NCI-H82 treated with DMSO at 0.1 percent for 48 hours (cell line): ENCODE results near the gene PPRC1.
A peak's percentile ranks its signal among the peaks of the same experiment; 100 is the strongest.

ENCODE experiments used
- DNase-seq: peaks from one replicate; lab custom pipeline; 2025; ENCODE audit not compliant: unreplicated experiment; lab: John Stamatoyannopoulos, UW

PPRC1 gene

GRCh38 chr10:102146971-102147428 lies 14.2 kb downstream of the PPRC1 start:
- DNase-seq, result no peak

GRCh38 chr10:102147561-102147960 lies 14.7 kb downstream of the PPRC1 start:
- DNase-seq, result no peak

- DNase-seq, result no peak
These were observed 15.4 kb downstream of the PPRC1 start for GRCh38 chr10:102148275-102148674.

- no peak for DNase-seq
These were observed 18.3 kb downstream of the PPRC1 start for GRCh38 chr10:102150970-102151773.

- DNase-seq, result peak; percentile 93
These were observed 19.1 kb downstream of the PPRC1 start, which contains the start of gene NOLC1 for GRCh38 chr10:102151774-102152544. TSS of gene NOLC1 (plus strand) at chr10:102152389. CDS start at chr10:102152411, 22 bp downstream.

GRCh38 chr10:102152545-102152890 lies 19.7 kb downstream of the PPRC1 start:
- DNase-seq, result no peak

- DNase-seq, result no peak
These were observed 20.3 kb downstream of the PPRC1 start for GRCh38 chr10:102153093-102153620.

- DNase-seq, result no peak
These were observed 21.8 kb downstream of the PPRC1 start for GRCh38 chr10:102154466-102155116.

GRCh38 chr10:102157224-102157623 lies 24.4 kb downstream of the PPRC1 start:
- DNase-seq, result no peak

GRCh38 chr10:102159051-102159597 lies 26.3 kb downstream of the PPRC1 start:
- no peak for DNase-seq

GRCh38 chr10:102159831-102160230 lies 27.0 kb downstream of the PPRC1 start:
- no peak for DNase-seq

- DNase-seq, result no peak
These were observed 30.6 kb downstream of the PPRC1 start for GRCh38 chr10:102163342-102163989.

- DNase-seq, result no peak
These were observed 35.0 kb downstream of the PPRC1 start for GRCh38 chr10:102167861-102168260.

GRCh38 chr10:102170602-102171001 lies 37.8 kb downstream of the PPRC1 start:
- no peak for DNase-seq

- no peak for DNase-seq
These were observed 39.4 kb downstream of the PPRC1 start for GRCh38 chr10:102172288-102172687.

GRCh38 chr10:102175415-102175814 lies 42.6 kb downstream of the PPRC1 start:
- no peak for DNase-seq

GRCh38 chr10:102184606-102185005 lies 51.8 kb downstream of the PPRC1 start:
- no peak for DNase-seq

GRCh38 chr10:102185272-102185671 lies 52.4 kb downstream of the PPRC1 start:
- DNase-seq, result no peak

GRCh38 chr10:102185811-102186527 lies 53.1 kb downstream of the PPRC1 start:
- DNase-seq, result peak; percentile 9
